ENCODE measurements around the gene HAUS3. TPM values are rescaled to one million over a fixed set of nuclear protein-coding genes. Genes with fewer than 3 reads are reported as not detected.
"Not testable (repeated sequence)": the region's sequence is repeated elsewhere in the genome, so short reads cannot be mapped to it uniquely, and the experiment has no call there.

Gene HAUS3
- total and polyA plus RNA-seq, 2 experiments from 2014 or later: 13.8 to 14.9 TPM

- Histone ChIP-seq H3K4me1 (ENCODE audit: insufficient read depth) (0 out of 2 replicates have a peak, but pooled peaks cover 6% of the 10 kb centered on the region), H3K9me3 (ENCODE audit: low read depth) (no peaks in the 10 kb centered on the region), H2AFZ (no peak overlapping the region), H3F3A (ENCODE audit: insufficient read depth) (peaks cover 14% of the 10 kb centered on the region), H3K4me3 (no peak overlapping the region), H3K9me2 (ENCODE audit: insufficient read depth) (no peaks in the 10 kb centered on the region), H3K4me2 (ENCODE audit: unreplicated experiment) (no peak overlapping the region), H4K20me1 (ENCODE audit: insufficient read depth) (no peaks in the 10 kb centered on the region), H3K27ac (no peak overlapping the region), H3K9ac (no peak overlapping the region), H3K27me3 (replicated peaks; ENCODE audit: insufficient read depth) (no peaks in the 10 kb centered on the region), H3K79me2 (ENCODE audit: insufficient read depth) (no peaks in the 10 kb centered on the region), H3K36me3 (ENCODE audit: low read depth) (0 out of 2 replicates have a peak, but pooled peaks cover 3% of the 10 kb centered on the region)
- TF ChIP-seq EZH2phosphoT487 (IDR thresholded peaks at IDR 0.05; ENCODE audit: insufficient read depth, low read depth) (no peak), EZH2 (IDR thresholded peaks at IDR 0.05; ENCODE audit: insufficient read depth, poor library complexity, severe bottlenecking) (no peak)
- no peak for DNase-seq
- 86 to 95% methylated on average over 6 of the region's 6 CpGs for WGBS, 2 experiments (ENCODE audit: low coverage in 1 of 2, low lambda C conversion rate in 2 of 2, missing lambda C conversion rate in 2 of 2)
- in situ Hi-C loops (cut with MboI): no loop called here
These were observed 22.6 kb downstream of the HAUS3 start for GRCh38 chr4:2219233-2219760.

GRCh38 chr4:2218436-2218835 is 23.5 kb downstream of the HAUS3 start:
- Histone ChIP-seq H3K9me3 (ENCODE audit: low read depth) (no peaks in the 10 kb centered on the region), H3K4me2 (ENCODE audit: unreplicated experiment) (no peak overlapping the region), H3K36me3 (ENCODE audit: low read depth) (0 out of 2 replicates have a peak, but pooled peaks cover under 1% of the 10 kb centered on the region), H3K27ac (no peak overlapping the region), H3K9me2 (ENCODE audit: insufficient read depth) (no peaks in the 10 kb centered on the region), H3K4me1 (ENCODE audit: insufficient read depth) (0 out of 2 replicates have a peak, but pooled peaks cover 6% of the 10 kb centered on the region), H2AFZ (no peak overlapping the region), H4K20me1 (ENCODE audit: insufficient read depth) (no peaks in the 10 kb centered on the region), H3K9ac (no peak overlapping the region), H3F3A (ENCODE audit: insufficient read depth) (peaks cover 14% of the 10 kb centered on the region), H3K79me2 (ENCODE audit: insufficient read depth) (no peaks in the 10 kb centered on the region), H3K27me3 (replicated peaks; ENCODE audit: insufficient read depth) (no peaks in the 10 kb centered on the region), H3K4me3 (no peak overlapping the region)
- TF ChIP-seq EZH2phosphoT487 (IDR thresholded peaks at IDR 0.05; ENCODE audit: insufficient read depth, low read depth) (no peak), EZH2 (IDR thresholded peaks at IDR 0.05; ENCODE audit: insufficient read depth, poor library complexity, severe bottlenecking) (no peak)
- WGBS, 2 experiments (ENCODE audit: low coverage in 1 of 2, low lambda C conversion rate in 2 of 2, missing lambda C conversion rate in 2 of 2): 96 to 97% methylated on average over 1 of the region's 1 CpG
- in situ Hi-C loops (cut with MboI): no loop called here
- DNase-seq: no peak

GRCh38 chr4:2217726-2218125 is 24.2 kb downstream of the HAUS3 start:
- Histone ChIP-seq H3F3A (ENCODE audit: insufficient read depth) (peaks cover 14% of the 10 kb centered on the region), H3K79me2 (ENCODE audit: insufficient read depth) (no peaks in the 10 kb centered on the region), H3K9ac (no peak overlapping the region), H3K4me1 (ENCODE audit: insufficient read depth) (0 out of 2 replicates have a peak, but pooled peaks cover 6% of the 10 kb centered on the region), H4K20me1 (ENCODE audit: insufficient read depth) (no peaks in the 10 kb centered on the region), H3K9me2 (ENCODE audit: insufficient read depth) (no peaks in the 10 kb centered on the region), H3K27ac (no peak overlapping the region), H3K4me3 (no peak overlapping the region), H2AFZ (no peak overlapping the region), H3K27me3 (replicated peaks; ENCODE audit: insufficient read depth) (no peaks in the 10 kb centered on the region), H3K4me2 (ENCODE audit: unreplicated experiment) (no peak overlapping the region), H3K36me3 (ENCODE audit: low read depth) (no peaks in the 10 kb centered on the region), H3K9me3 (ENCODE audit: low read depth) (no peaks in the 10 kb centered on the region)
- 0 out of 2 replicates have a peak, but pooled peaks have one; percentile 24 for TF ChIP-seq EZH2phosphoT487 (IDR thresholded peaks at IDR 0.05; ENCODE audit: insufficient read depth, low read depth)
- TF ChIP-seq EZH2 (IDR thresholded peaks at IDR 0.05; ENCODE audit: insufficient read depth, poor library complexity, severe bottlenecking): no peak
- in situ Hi-C loops (cut with MboI): no loop called here
- 57 to 61% methylated on average over 3 of the region's 3 CpGs for WGBS, 2 experiments (ENCODE audit: low coverage in 1 of 2, low lambda C conversion rate in 2 of 2, missing lambda C conversion rate in 2 of 2)
- DNase-seq: peak; percentile 51

- Histone ChIP-seq H4K20me1 (ENCODE audit: insufficient read depth) (no peaks in the 10 kb centered on the region), H3K9ac (no peak overlapping the region), H2AFZ (no peak overlapping the region), H3K4me3 (no peak overlapping the region), H3K4me1 (ENCODE audit: insufficient read depth) (0 out of 2 replicates have a peak, but pooled peaks cover 6% of the 10 kb centered on the region), H3K27me3 (replicated peaks; ENCODE audit: insufficient read depth) (no peaks in the 10 kb centered on the region), H3K79me2 (ENCODE audit: insufficient read depth) (no peaks in the 10 kb centered on the region), H3F3A (ENCODE audit: insufficient read depth) (no peaks in the 10 kb centered on the region), H3K27ac (no peak overlapping the region), H3K4me2 (ENCODE audit: unreplicated experiment) (no peak overlapping the region), H3K9me2 (ENCODE audit: insufficient read depth) (no peaks in the 10 kb centered on the region), H3K9me3 (ENCODE audit: low read depth) (no peaks in the 10 kb centered on the region), H3K36me3 (ENCODE audit: low read depth) (no peaks in the 10 kb centered on the region)
- 81 to 97% methylated on average over 1 of the region's 1 CpG for WGBS, 2 experiments (ENCODE audit: low coverage in 1 of 2, low lambda C conversion rate in 2 of 2, missing lambda C conversion rate in 2 of 2)
- DNase-seq: no peak
- TF ChIP-seq EZH2 (IDR thresholded peaks at IDR 0.05; ENCODE audit: insufficient read depth, poor library complexity, severe bottlenecking) (no peak), EZH2phosphoT487 (IDR thresholded peaks at IDR 0.05; ENCODE audit: insufficient read depth, low read depth) (no peak)
- in situ Hi-C loops (cut with MboI): no loop called here
These were observed 29.1 kb downstream of the HAUS3 start for GRCh38 chr4:2212831-2213230.

GRCh38 chr4:2202789-2203188 is 39.1 kb downstream of the HAUS3 start:
- WGBS, 2 experiments (ENCODE audit: low coverage in 1 of 2, low lambda C conversion rate in 2 of 2, missing lambda C conversion rate in 2 of 2): 89 to 100% methylated on average over 1 of the region's 1 CpG
- H3K9me2 ChIP-seq (ENCODE audit: insufficient read depth); H3K9ac ChIP-seq; H2AFZ ChIP-seq; H3K4me2 ChIP-seq (ENCODE audit: unreplicated experiment); H3K4me1 ChIP-seq (ENCODE audit: insufficient read depth); H3K27me3 ChIP-seq (replicated peaks; ENCODE audit: insufficient read depth); H4K20me1 ChIP-seq (ENCODE audit: insufficient read depth); H3K4me3 ChIP-seq; H3K79me2 ChIP-seq (ENCODE audit: insufficient read depth); H3K36me3 ChIP-seq (ENCODE audit: low read depth); H3K27ac ChIP-seq; H3F3A ChIP-seq (ENCODE audit: insufficient read depth); H3K9me3 ChIP-seq (ENCODE audit: low read depth); in situ Hi-C loops (cut with MboI); DNase-seq: not testable (repeated sequence)

All from GM23248 (cell line).